OCI-M2 (cell line): ENCODE results near the gene DLX4.

Experiments
- DNase-seq: peaks from one replicate; lab custom pipeline; 2025; ENCODE audit not compliant: unreplicated experiment; lab: John Stamatoyannopoulos, UW

Gene DLX4

GRCh38 chr17:49946964-49947584, 21.9 kb upstream of the DLX4 start:
- DNase-seq = no peak

- DNase-seq = no peak
Observed at GRCh38 chr17:49949634-49950033, 19.4 kb upstream of the DLX4 start.

- DNase-seq = no peak
Observed at GRCh38 chr17:49951362-49952082, 17.5 kb upstream of the DLX4 start.

GRCh38 chr17:49952209-49952911, 16.6 kb upstream of the DLX4 start:
- no peak for DNase-seq

- DNase-seq = no peak
Observed at GRCh38 chr17:49952912-49953497, 16.0 kb upstream of the DLX4 start.

- DNase-seq = no peak
Observed at GRCh38 chr17:49955157-49955556, 13.8 kb upstream of the DLX4 start.

- DNase-seq = no peak
Observed at GRCh38 chr17:49956780-49957179, 12.2 kb upstream of the DLX4 start.

- DNase-seq = no peak
Observed at GRCh38 chr17:49957350-49957749, 11.6 kb upstream of the DLX4 start.

GRCh38 chr17:49958723-49959122, 10.3 kb upstream of the DLX4 start:
- no peak for DNase-seq

GRCh38 chr17:49959183-49959935, 9.6 kb upstream of the DLX4 start:
- no peak for DNase-seq

GRCh38 chr17:49962599-49963308, 6.2 kb upstream of the DLX4 start:
- no peak for DNase-seq

GRCh38 chr17:49963309-49963625, 5.7 kb upstream of the DLX4 start:
- no peak for DNase-seq

- DNase-seq = no peak
Observed at GRCh38 chr17:49963626-49964302, 5.2 kb upstream of the DLX4 start.

- no peak for DNase-seq
Observed at GRCh38 chr17:49964303-49964768, 4.7 kb upstream of the DLX4 start.

- no peak for DNase-seq
Observed at GRCh38 chr17:49964769-49965523, 4.0 kb upstream of the DLX4 start.

GRCh38 chr17:49965524-49965909, 3.5 kb upstream of the DLX4 start:
- no peak for DNase-seq

GRCh38 chr17:49966767-49967166, 2.2 kb upstream of the DLX4 start:
- no peak for DNase-seq

- DNase-seq = no peak
Observed at GRCh38 chr17:49967205-49967604, 1.8 kb upstream of the DLX4 start.
